IMR-90 (cell line): ENCODE measurements around the gene TMEM114. TPM values are rescaled to one million over a fixed set of nuclear protein-coding genes. Genes with fewer than 3 reads are reported as not detected.

Experiments used
- ATAC-seq: fragments of 200-7000 bp; cut with Tn5 transposase; 2 replicates; pipeline ENCODE4 v1.9.1; 2020; ENCODE audit warnings: low read depth, mild to moderate bottlenecking, moderate library complexity
- BruUV-seq: library from RNA; stranded (reverse); fragments of 400-500 nt; replicated peaks from 2 replicates; lab custom pipeline; 2021; lab: Mats Ljungman, UMichigan
- CTCF ChIA-PET: fragments of 300-600 bp; formaldehyde crosslinking; extraction: SDS; loops from one replicate; lab custom pipeline; 2021; ENCODE audit warnings: antibody characterized with exemption; lab: Yijun Ruan, JAX
- POLR2A ChIA-PET: fragments of 300-600 bp; sonication (Branson Sonifier 250); formaldehyde crosslinking; loops from one replicate; lab custom pipeline; 2022; ENCODE audit warnings: antibody characterized with exemption; ENCODE audit not compliant: unreplicated experiment; lab: Charles Lee
- DNase-seq: peaks from one replicate; pipeline ENCODE4 v3.0.0; 2013
- H2AFZ ChIP-seq: replicated peaks from 2 replicates; pipeline ENCODE3; 2013; ENCODE audit warnings: low read length, mild to moderate bottlenecking; ENCODE audit not compliant: poor library complexity
- H2AK5ac ChIP-seq: 2 replicates; pipeline ENCODE4 v1.6.1; 2013; ENCODE audit warnings: low read depth, low read length, inconsistent platforms
- H2AK9ac ChIP-seq: replicated peaks from 2 replicates; pipeline ENCODE3; 2013; ENCODE audit warnings: mild to moderate bottlenecking, low read depth, low read length, moderate library complexity; ENCODE audit not compliant: poor library complexity
- H2BK120ac ChIP-seq: 2 replicates; pipeline ENCODE4 v1.6.1; 2013; ENCODE audit warnings: low read depth, low read length, inconsistent platforms
- H2BK15ac ChIP-seq: 3 replicates; pipeline ENCODE4 v1.6.1; 2013; ENCODE audit warnings: low read depth, low read length, inconsistent platforms
- H2BK20ac ChIP-seq: 2 replicates; pipeline ENCODE4 v1.6.1; 2013; ENCODE audit warnings: low read depth, mild to moderate bottlenecking, inconsistent platforms, low read length, moderate library complexity
- H2BK5ac ChIP-seq: 2 replicates; pipeline ENCODE4 v1.6.1; 2013; ENCODE audit warnings: mild to moderate bottlenecking, low read depth, low read length, inconsistent platforms; ENCODE audit not compliant: poor library complexity, severe bottlenecking
- H3K14ac ChIP-seq: replicated peaks from 2 replicates; pipeline ENCODE4 v1.6.1; 2013; ENCODE audit warnings: low read depth, low read length, inconsistent platforms
- H3K18ac ChIP-seq: 2 replicates; pipeline ENCODE4 v1.6.1; 2013; ENCODE audit warnings: low read depth, low read length, control low read depth
- H3K23ac ChIP-seq: 2 replicates; pipeline ENCODE4 v1.6.1; 2013; ENCODE audit warnings: low read depth, low read length, inconsistent platforms
- H3K27ac ChIP-seq: 2 replicates; pipeline ENCODE4 v1.5.1; 2013; ENCODE audit warnings: mild to moderate bottlenecking, control low read depth, low read length; ENCODE audit not compliant: insufficient read depth
- H3K27me3 ChIP-seq: 2 replicates; pipeline ENCODE4 v1.6.1; 2013; ENCODE audit warnings: low read length; ENCODE audit not compliant: control insufficient read depth, insufficient read depth
- H3K36me3 ChIP-seq: 2 replicates; pipeline ENCODE4 v1.6.1; 2013; ENCODE audit warnings: low read length, mixed read lengths; ENCODE audit not compliant: control insufficient read depth, insufficient read depth
- H3K4ac ChIP-seq: 2 replicates; pipeline ENCODE4 v1.6.1; 2013; ENCODE audit warnings: low read depth, low read length, inconsistent platforms
- H3K4me1 ChIP-seq: 2 replicates; pipeline ENCODE4 v1.6.1; 2013; ENCODE audit warnings: low read length, mixed read lengths; ENCODE audit not compliant: control insufficient read depth, insufficient read depth
- H3K4me2 ChIP-seq: 2 replicates; pipeline ENCODE4 v1.6.1; 2013; ENCODE audit warnings: low read depth, mild to moderate bottlenecking, control low read depth, low read length, moderate library complexity
- H3K4me3 ChIP-seq: 2 replicates; pipeline ENCODE4 v1.5.1; 2013; ENCODE audit warnings: low read depth, mild to moderate bottlenecking, control low read depth, low read length, moderate library complexity; ENCODE audit not compliant: insufficient read depth
- H3K56ac ChIP-seq: 2 replicates; pipeline ENCODE4 v1.6.1; 2013; ENCODE audit warnings: low read length, inconsistent platforms; ENCODE audit not compliant: insufficient read depth; ENCODE audit errors: extremely low read depth
- H3K79me1 ChIP-seq, 2 experiments: 2 replicates each; pipeline ENCODE4 v1.6.1; 2013; ENCODE audit warnings: low read length in 2 of 2, inconsistent platforms in 1 of 2, low read depth in 1 of 2
- H3K9ac ChIP-seq: 2 replicates; pipeline ENCODE4 v1.6.1; 2013; ENCODE audit warnings: low read depth, low read length, control low read depth
- H3K9me1 ChIP-seq: 2 replicates; pipeline ENCODE4 v1.6.1; 2013; ENCODE audit warnings: low read length, inconsistent platforms; ENCODE audit not compliant: insufficient read depth
- H3K9me3 ChIP-seq: 2 replicates; pipeline ENCODE4 v1.6.1; 2013; ENCODE audit warnings: low read length; ENCODE audit not compliant: control insufficient read depth, insufficient read depth
- H4K20me1 ChIP-seq: 2 replicates; pipeline ENCODE4 v1.6.1; 2013; ENCODE audit warnings: low read length, inconsistent platforms; ENCODE audit not compliant: insufficient read depth
- H4K5ac ChIP-seq: 2 replicates; pipeline ENCODE4 v1.6.1; 2013; ENCODE audit warnings: mild to moderate bottlenecking, low read depth, low read length, control low read depth
- H4K8ac ChIP-seq, 2 experiments: 2 replicates each; pipeline ENCODE4 v1.6.1; 2013; ENCODE audit warnings: low read depth in 2 of 2, low read length in 2 of 2, control low read depth in 1 of 2, inconsistent platforms in 1 of 2
- H4K91ac ChIP-seq: 2 replicates; pipeline ENCODE4 v1.6.1; 2013; ENCODE audit warnings: low read depth, low read length, inconsistent platforms; ENCODE audit not compliant: insufficient read depth
- CEBPB ChIP-seq: IDR thresholded peaks from 2 replicates; pipeline ENCODE4 v1.6.1; 2012; ENCODE audit warnings: low read depth, low read length, improper control_type of control experiment
- MAZ ChIP-seq: IDR thresholded peaks from 2 replicates; pipeline ENCODE4 v1.6.1; 2012; ENCODE audit warnings: low read depth, mild to moderate bottlenecking, low read length, improper control_type of control experiment, moderate library complexity, borderline replicate concordance
- MXI1 ChIP-seq: IDR thresholded peaks from 2 replicates; pipeline ENCODE4 v1.6.1; 2012; ENCODE audit warnings: low read depth, mild to moderate bottlenecking, low read length, moderate library complexity, borderline replicate concordance
- RAD21 ChIP-seq: IDR thresholded peaks from 2 replicates; pipeline ENCODE4 v1.6.1; 2012; ENCODE audit warnings: low read length, improper control_type of control experiment
- RFX5 ChIP-seq: IDR thresholded peaks from 2 replicates; pipeline ENCODE4 v1.8.0; 2012; ENCODE audit warnings: low read depth, mild to moderate bottlenecking, low read length, moderate library complexity
- WGBS, 2 experiments: methylation state at CpG; one replicate each; pipeline versions ENCODE4 v1.1.5 to v1.1.7; 2013; ENCODE audit warnings: missing lambda C conversion rate in 2 of 2; ENCODE audit not compliant: insufficient read length in 1 of 2; ENCODE audit errors: extremely low coverage in 2 of 2; 5-methylcytosine and 5-hydroxymethylcytosine counted together
- dilution Hi-C: fragments of 300-500 bp; cut with HindIII; formaldehyde crosslinking; loops from one replicate; pipeline ENCODE4 v1.14.3; 2018; ENCODE audit warnings: low sequenced_read_pairs; ENCODE audit not compliant: unreplicated experiment
- in situ Hi-C: fragments of 300-500 bp; cut with MboI; formaldehyde crosslinking; loops from 3 replicates; pipeline ENCODE4 v1.14.3; 2019; ENCODE audit warnings: low sequenced_read_pairs, inconsistent platforms, mixed read lengths
- intact Hi-C: fragments of 100-400 bp; cut with micrococcal nuclease; formaldehyde crosslinking; loops from 2 replicates; pipeline ENCODE4 v1.10.0; 2022
- polyA plus RNA-seq, 3 experiments: library from polyadenylated mRNA; depleted of rRNA; stranded (reverse); fragments of >200 nt; gene quantifications; 2 replicates each; pipeline ENCODE4 v1.2.3, GENCODE V29; 2012; ENCODE audit warnings: low replicate concordance in 1 of 3
- total RNA-seq: library from RNA; depleted of rRNA; stranded (reverse); fragments of >200 nt; gene quantifications from 2 replicates; pipeline ENCODE4 v1.2.3, GENCODE V29; 2012
- TF ChIP-seq, protein P1 (sequence below): fragments of 150-350 bp; IDR thresholded peaks from 2 replicates; pipeline ENCODE4 v1.6.1; 2016; ENCODE audit warnings: low read depth, mild to moderate bottlenecking, low read length, moderate library complexity, borderline replicate concordance

Gene TMEM114
- total and polyA plus RNA-seq, 2 of the 4 experiments (the other 2 are of a cell fraction), result not detected

DNA sequence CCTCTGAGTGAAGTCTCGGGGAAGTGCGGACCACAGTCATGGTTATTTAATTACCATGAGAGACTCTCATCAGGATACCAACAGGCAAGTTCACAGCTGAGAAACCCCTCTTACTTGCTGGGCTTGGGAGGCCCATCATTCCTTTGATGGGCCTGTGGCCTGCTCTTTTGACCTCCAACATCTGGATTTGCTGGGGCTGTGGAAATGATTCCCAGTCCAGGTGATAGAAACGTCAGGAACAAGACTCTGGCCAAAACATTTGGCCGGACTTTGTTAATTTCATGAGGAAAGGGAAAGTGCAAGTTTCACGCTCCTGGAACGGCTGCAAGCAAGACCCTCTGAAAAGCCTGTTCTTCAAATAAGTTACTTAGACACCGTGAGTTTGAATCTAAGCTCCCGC, 42.5 kb downstream of the TMEM114 start:
- H4K91ac ChIP-seq, result no peak overlapping the region
- H2BK15ac ChIP-seq, result no peak overlapping the region
- H3K18ac ChIP-seq, result no peak overlapping the region
- no peaks in the 10 kb centered on the region for H3K27me3 ChIP-seq
- ChIA-PET POLR2A (no interaction called here), CTCF (no interaction called here)
- no peak overlapping the region for H3K14ac ChIP-seq
- H3K9me3 ChIP-seq, result no peaks in the 10 kb centered on the region
- no peak overlapping the region for H3K56ac ChIP-seq
- no peak overlapping the region for H2BK20ac ChIP-seq
- H2AK5ac ChIP-seq, result no peak overlapping the region
- H3K9me1 ChIP-seq, result no peaks in the 10 kb centered on the region
- TF ChIP-seq RAD21 (no peak), MAZ (no peak), RFX5 (no peak), CEBPB (no peak), MXI1 (no peak)
- TF ChIP-seq, protein P1, sequence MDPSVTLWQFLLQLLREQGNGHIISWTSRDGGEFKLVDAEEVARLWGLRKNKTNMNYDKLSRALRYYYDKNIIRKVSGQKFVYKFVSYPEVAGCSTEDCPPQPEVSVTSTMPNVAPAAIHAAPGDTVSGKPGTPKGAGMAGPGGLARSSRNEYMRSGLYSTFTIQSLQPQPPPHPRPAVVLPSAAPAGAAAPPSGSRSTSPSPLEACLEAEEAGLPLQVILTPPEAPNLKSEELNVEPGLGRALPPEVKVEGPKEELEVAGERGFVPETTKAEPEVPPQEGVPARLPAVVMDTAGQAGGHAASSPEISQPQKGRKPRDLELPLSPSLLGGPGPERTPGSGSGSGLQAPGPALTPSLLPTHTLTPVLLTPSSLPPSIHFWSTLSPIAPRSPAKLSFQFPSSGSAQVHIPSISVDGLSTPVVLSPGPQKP, result no peak
- ATAC-seq (no peak), DNase-seq (no peak)
- H3K79me1 ChIP-seq, result no peaks in the 10 kb centered on the region
- H3K36me3 ChIP-seq, result no peaks in the 10 kb centered on the region
- H3K27ac ChIP-seq, result no peak overlapping the region
- H3K4me3 ChIP-seq, result no peak overlapping the region
- no TSS peak for BruUV-seq
- 0% methylated on average over 2 of the region's 8 CpGs; no CpG with 5 or more reads in 1 of the 2 experiments for WGBS, 2 experiments
- no peaks in the 10 kb centered on the region for H4K20me1 ChIP-seq
- H2AK9ac ChIP-seq, result no peak overlapping the region
- H3K23ac ChIP-seq, result no peak overlapping the region
- no peak overlapping the region for H2BK120ac ChIP-seq
- H4K8ac ChIP-seq, result no peak overlapping the region
- in situ Hi-C loops (no loop called here), dilution Hi-C loops (no loop called here), intact Hi-C loops (no loop called here)
- H3K4ac ChIP-seq, result no peak overlapping the region
- H3K4me2 ChIP-seq, result no peak overlapping the region
- no peak overlapping the region for H2AFZ ChIP-seq
- no peak overlapping the region for H3K9ac ChIP-seq
- no peak overlapping the region for H2BK5ac ChIP-seq
- H3K4me1 ChIP-seq, result no peaks in the 10 kb centered on the region
- no peak overlapping the region for H4K5ac ChIP-seq
